Measurements from ENCODE around the gene SLC35D1.
"Not testable (repeated sequence)": the region's sequence is repeated elsewhere in the genome, so short reads cannot be mapped to it uniquely, and the experiment has no call there.

SLC35D1 gene

DNA sequence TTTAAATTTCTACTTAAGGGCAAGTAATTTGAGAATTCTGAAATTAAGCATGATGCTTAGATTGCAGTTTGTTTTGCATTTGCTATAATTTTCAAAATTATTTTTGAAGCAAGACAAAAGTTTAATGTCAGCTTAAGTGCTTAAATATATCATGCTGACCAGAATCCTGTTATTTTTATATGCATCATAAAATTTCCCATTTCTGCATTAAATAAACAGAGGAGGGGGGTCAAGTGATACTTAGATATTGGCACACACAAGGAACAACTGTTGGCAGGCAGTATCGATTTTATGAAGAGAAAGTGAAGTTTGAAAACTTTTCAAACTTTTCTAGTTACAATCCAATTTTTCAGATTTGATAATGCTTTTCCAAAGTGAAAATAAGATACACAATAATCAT, 68.1 kb downstream of the SLC35D1 start:
- no peak for DNase-seq (ENCODE audit: low read depth)

DNA sequence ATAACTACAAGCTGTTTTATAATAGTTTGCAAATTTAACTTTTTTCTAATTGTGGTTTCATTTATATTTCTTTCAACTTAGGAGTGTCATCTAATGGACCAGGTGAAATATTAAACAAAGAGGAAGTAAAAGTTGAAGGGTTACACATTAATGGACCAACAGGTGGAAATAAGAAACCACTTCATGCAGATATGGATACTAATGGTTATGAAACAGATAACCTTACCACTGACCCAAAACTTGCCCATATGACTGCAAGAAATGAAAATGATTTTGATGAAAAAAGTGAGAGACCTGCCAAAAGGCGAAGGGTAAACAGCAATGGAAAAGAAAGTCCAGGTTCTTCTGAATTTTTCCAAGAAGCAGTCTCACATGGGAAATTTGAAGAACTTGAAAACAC, 69.5 kb downstream of the SLC35D1 start:
- no peak for DNase-seq (ENCODE audit: low read depth)

DNA sequence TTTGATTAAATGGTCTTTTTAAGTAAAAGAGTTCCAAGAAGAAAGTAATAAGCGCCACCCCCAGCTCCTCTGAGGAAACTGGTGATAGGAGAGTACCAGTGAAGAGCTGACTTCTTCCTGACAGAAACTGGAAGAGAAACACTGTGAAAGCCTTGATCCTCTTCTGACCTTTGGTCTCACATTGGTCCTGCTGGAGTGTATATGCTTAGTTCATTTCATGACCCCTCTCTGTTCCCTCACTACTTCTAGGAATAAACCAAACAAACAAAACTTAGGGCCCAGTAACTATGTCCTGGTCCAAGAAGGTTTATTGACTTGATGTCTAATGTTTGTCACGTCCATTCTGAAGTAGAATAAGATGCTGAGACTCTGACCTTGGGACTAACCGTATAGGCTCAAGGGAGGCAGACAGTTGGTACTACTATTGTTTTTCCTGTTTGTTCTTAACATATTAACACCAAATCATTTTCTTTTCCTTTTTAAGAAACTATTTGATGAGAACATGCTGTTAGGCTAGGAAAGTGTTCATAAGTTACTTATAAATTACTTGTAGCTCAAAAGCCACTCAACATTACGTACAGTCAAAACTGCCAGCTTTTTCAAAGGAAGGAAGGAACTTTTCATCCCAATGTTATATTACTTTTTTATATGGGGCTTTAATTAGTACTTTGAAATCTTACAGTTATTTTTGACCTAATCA, 71.2 kb downstream of the SLC35D1 start:
- DNase-seq (ENCODE audit: low read depth) = no peak

DNA sequence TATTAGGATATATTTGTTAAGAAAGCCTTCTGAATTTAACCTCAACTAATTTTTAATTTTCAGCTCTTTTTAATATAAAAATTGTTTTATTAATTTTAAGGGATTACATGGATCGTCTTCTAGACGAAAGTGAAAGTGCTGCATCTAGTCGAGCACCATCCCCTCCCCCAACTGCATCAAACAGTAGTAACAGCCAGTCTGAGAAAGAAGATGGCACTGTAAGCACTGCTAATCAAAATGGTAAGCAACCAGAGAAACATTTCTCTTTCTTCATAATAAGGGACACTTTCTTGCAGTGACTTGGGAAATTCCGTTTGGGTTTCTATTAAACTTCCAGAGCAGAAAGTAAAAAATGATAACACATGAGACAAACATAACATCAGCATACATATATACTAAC, 72.3 kb downstream of the SLC35D1 start:
- peak; percentile 6 for DNase-seq (ENCODE audit: low read depth)

DNA sequence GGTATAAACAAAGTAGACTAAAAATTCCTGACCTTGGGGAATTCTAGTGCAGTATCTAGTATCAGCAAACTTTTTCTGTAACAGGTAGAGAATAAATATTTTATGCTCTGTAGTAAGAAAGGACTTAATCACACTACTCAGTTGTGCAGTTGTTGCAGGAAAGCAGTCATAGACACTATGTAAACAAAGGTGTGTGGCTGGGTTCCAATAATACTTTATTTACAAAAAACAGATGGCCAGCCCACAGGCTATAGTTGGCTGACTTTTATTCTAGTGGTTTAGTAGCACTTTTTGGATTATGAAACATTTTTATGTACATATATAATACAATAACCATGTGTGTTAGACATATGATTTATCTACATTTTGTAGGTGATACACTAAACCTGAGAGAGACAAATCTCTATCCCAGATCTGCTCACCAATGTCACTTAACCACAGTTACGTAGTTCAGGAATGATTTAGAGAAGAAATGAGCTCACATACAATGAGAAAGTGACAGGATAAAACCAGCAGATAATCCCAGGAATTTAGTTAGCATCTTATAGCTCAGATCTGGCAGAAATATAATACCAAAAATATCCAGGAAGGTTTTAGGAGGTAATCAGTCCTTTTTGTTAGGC, 73.1 kb downstream of the SLC35D1 start:
- DNase-seq (ENCODE audit: low read depth) = no peak

DNA sequence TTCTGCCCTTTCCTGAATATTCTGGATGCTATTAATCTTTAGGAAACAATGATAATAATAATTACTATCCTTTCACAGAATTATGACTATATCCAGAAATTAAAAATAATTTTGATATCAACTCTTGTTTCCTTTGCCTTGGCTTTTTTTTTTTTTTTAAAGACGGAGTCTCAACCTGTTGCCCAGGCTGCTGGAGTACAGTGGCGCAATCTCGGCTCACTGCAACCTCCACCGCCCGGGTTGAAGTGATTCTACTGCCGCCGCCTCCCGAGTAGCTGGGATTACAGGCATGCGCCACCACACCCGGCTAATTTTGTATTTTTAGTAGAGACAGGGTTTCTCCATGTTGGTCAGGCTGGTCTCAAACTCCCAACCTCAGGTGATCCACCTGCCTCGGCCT, 74.3 kb downstream of the SLC35D1 start:
- DNase-seq (ENCODE audit: low read depth) = not testable (repeated sequence)

DNA sequence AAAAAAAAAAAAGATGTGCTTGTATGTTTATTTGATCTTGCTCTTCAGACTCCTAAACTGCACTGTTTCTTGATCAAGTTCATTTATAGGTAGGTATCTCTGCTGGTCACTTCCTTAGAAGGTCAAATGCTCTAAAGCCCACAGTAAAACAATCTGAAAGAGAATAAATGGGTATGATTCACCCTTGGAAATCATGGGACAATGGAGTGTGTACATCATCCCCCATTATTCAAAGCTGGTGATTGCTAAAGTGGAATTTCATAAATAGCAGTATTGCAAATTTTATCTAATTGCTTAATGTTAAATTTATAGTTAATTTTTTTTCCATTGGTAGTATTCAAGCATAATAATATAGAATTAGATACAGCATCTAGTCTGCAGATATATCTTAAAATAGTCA, 75.7 kb downstream of the SLC35D1 start:
- no peak for DNase-seq (ENCODE audit: low read depth)

DNA sequence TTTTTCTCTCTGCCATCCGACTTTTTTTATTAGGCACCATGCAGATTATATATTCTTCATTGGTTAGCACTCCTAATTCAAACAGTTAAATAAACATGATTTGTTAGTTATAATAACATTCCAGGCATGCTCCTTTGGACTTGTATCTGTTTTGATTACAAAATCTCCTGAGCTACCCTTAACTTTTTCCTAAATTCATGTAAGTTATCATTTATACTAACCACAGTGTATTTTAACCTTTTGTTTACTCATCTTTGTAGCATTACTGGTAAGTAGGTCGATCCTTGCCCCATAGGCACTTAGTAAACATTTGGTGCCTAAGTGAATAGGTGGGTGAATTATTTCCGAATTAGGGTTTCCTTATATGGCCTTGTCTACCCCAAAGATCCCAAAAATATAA, 85.4 kb downstream of the SLC35D1 start:
- DNase-seq (ENCODE audit: low read depth) = no peak

DNA sequence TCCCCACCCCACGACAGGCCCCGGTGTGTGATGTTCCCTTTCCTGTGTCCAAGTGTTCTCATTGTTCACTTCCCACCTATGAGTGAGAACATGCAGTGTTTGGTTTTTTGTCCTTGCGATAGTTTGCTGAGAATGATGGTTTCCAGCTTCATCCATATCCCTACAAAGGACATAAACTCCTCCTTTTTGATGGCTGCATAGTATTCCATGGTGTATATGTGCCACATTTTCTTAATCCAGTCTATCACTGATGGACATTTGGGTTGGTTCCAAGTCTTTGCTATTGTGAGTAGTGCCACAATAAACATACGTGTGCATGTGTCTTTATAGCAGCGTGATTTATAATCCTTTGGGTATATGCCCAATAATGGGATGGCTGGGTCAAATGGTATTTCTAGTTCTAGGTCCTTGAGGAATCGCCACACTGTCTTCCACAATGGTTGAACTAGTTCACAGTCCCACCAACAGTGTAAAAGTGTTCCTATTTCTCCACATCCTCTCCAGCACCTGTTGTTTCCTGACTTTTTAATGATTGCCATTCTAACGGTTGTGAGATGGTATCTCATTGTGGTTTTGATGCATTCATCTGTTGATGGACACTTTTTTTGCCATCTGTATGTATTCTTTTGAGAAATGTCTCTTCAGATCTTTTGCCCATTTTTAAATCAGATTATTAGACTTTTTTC, 87.6 kb downstream of the SLC35D1 start:
- DNase-seq (ENCODE audit: low read depth) = not testable (repeated sequence)

DNA sequence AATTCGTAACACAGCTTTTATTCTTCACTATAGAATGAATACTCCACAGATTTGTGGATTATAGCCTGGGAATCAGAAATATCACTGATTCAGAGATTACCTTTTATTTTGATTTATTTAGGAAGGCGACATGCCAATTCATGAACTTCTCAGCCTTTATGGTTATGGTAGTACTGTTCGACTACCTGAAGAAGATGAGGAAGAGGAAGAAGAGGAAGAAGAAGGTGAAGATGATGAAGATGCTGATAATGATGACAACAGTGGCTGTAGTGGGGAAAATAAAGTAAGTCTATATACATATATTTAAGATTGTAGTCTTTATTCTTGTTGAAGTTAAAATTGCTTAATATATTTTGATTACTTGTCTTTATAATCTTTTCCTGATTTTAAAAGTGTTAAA, 96.0 kb downstream of the SLC35D1 start:
- no peak for DNase-seq (ENCODE audit: low read depth)

DNA sequence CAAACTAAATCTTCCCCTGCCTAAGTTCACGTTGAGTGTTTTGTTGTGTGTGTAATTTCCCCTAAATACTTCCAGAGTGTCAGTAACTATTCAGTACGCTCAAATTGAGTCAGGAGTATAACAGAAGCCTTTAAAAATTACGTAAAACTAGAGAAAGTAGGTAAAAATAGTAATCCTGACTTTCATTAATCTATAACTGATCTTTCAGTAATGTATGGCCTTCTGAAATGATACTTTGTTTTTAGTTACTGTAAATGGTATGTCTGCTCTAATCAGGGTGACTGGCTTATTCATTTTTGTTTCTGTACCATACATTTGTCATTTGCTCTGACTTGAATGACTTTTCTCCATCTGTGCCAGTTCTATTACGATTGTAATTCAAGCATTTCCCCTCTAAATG, 99.7 kb downstream of the SLC35D1 start:
- DNase-seq (ENCODE audit: low read depth) = no peak

DNA sequence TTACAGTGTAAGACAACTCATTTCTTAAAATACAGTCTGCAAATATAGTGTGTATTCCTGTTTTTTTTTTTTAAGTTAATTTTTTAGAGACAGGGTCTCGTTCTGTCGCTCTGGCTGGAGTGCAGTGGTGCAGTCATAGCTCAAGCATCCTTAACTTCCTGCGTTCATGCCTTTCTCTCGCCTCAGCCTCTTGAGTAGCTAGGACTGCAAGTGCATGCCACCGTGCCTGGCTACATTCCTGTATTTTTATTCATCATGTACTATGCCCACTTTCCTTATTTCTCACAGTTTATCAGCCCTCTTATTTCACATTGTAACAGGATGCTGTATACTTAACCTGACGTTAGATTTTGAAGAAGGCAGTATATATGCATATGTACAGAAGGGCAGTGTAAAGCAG, 102.4 kb downstream of the SLC35D1 start:
- no peak for DNase-seq (ENCODE audit: low read depth)

Data from activated T-helper 9 cell treated with anti-CD3 and anti-CD28 coated beads, Interleukin-2, amount 50 U/mL, for 16 hours (primary cell).